ENCODE measurements around the gene ATP8A2.
"Not testable (repeated sequence)": the region's sequence is repeated elsewhere in the genome, so short reads cannot be mapped to it uniquely, and the experiment has no call there.

Gene ATP8A2

DNA sequence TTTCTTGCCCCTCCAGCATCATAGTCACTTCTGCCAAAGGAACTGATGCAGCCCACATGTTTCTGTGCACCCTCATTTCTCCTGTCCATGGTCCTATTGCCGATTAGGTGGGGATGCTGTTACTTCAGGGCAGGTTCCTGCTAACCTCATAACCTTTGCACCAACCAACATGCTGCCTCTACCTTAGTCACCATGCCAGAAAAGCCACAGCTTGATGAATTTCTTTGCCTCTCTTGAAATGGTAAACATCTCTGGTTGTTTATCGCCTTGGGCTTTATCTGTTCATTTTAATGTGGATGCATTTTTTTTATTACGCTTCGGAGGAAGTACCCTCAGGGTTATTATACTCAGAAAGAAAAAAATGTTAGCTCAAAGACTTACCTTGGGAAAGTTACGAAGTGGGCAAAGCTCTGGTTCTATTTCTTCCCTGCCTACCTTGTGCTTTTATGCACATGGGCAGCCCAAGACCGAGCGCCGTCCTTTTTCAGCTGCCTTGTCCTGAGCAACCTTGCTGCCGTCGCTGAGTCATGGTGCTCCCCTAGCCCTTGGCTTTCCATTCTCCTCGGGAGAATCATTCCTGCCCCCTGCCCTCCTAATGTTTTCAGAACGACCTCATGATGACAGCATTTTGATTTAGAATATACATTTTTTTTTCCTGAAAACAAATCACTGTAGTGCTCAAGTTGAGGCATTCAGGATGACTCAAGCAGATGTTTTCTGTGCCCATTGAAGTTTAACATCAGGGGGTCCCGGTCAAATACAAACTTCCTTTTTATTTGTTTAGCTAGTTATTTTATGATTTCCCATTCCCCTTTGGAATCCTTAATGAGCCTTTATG lies 400.1 kb downstream of the ATP8A2 start:
- no peak for DNase-seq

- DNase-seq: not testable (repeated sequence)
These were observed 400.8 kb downstream of the ATP8A2 start for GRCh38 chr13:25772534-25772933.

DNA sequence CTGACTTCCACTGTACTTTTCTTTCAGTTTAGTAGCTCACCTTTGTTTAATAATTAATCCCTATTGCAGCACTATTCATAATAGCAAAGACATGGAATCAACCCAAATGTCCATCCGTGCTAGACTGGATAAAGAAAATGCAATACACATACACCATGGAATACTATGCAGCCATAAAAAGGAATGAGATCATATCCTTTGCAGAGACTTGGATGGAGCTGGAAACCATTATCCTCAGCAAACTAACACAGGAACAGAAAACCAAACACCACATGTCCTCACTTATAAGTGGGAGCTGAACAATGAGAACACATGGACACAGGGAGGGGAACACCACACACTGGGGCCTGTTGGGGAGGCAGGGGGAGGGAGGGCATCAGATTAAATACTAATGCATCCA lies 402.3 kb downstream of the ATP8A2 start:
- not testable (repeated sequence) for DNase-seq

- no peak for DNase-seq
These were observed 403.5 kb downstream of the ATP8A2 start for GRCh38 chr13:25775275-25775674.

DNA sequence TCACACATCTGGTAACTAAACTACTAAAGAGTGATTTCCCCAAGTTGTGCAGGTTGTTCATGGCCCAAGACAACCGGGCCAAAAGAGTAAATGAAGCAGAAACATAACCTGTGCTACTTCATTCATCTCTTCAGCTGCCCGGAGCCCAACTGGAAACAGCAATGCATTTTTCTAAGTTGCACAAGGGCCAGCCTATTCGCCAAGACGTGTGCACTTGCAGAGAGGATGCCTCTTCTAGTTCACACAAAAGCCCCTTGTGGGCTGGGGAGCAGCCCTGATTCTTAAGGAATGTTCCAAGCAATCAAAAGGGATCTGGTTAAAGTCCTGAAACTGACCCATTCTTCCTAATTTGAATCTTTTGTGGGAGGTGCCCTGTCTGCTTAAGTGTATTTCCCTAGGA lies 404.2 kb downstream of the ATP8A2 start:
- DNase-seq: no peak

- no peak for DNase-seq
These were observed 404.9 kb downstream of the ATP8A2 start for GRCh38 chr13:25776722-25777121.

DNA sequence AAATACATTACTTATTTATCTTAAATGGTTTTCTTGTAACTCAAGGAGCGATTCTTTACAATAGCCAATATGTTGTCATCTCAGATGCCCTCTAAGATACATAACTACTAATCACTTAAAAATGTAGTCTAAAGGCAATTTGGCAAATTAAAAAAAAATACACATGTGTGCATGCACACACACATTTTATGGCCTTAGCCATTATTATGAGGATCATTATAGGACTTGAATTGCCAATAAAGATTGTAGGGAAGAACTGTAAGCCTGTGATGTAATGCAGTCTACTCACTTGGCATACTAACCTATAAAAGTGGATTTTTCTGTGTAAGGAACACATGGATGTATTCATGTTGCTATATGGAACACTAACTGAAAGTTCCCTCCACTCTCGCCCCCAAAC lies 405.7 kb downstream of the ATP8A2 start:
- DNase-seq: no peak

GRCh38 chr13:25778365-25778764 lies 406.6 kb downstream of the ATP8A2 start:
- DNase-seq: no peak

DNA sequence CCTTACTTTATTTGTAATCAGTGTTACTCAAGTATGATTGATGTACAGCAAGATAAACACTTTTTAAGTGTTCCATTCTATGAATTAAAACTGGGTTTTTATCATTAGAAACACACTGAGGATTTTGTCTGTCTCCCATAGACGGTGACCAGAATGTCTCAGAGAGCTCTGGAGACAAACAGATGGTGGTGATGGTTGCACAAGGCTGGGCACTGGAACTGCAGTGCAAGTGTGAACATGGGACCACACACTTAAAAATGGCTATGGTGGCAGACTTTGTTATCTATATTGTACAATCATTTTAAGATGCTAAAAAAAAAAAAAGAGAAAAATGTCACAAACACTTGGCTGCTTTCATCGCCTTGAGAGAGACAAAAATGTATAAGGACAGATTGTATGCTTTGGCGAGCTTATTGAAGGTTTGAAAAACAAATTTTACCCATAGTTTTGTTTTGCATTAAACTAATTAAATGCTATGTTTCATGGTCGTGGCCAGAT lies 407.1 kb downstream of the ATP8A2 start:
- DNase-seq: no peak

DNA sequence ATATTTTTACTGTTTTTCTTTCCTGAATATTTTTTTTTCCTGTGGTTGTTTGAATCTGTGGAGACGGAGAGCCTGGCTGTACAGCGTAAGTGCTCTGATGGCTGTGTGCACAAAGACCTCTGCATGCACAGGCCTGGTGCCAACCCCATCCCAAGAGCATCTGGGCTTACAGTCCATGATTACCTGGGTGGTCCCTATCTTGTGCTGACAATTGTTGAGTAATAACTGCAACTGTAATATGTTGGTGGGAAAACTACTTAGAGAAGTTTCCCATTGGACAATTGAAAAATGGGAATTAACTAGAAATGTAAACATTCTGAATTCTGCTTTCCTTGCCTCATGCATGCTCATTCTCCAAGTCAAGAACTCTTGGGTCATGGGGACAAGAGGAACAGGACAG lies 411.3 kb downstream of the ATP8A2 start:
- DNase-seq: no peak

- no peak for DNase-seq
These were observed 411.8 kb downstream of the ATP8A2 start for GRCh38 chr13:25783601-25784024.

DNA sequence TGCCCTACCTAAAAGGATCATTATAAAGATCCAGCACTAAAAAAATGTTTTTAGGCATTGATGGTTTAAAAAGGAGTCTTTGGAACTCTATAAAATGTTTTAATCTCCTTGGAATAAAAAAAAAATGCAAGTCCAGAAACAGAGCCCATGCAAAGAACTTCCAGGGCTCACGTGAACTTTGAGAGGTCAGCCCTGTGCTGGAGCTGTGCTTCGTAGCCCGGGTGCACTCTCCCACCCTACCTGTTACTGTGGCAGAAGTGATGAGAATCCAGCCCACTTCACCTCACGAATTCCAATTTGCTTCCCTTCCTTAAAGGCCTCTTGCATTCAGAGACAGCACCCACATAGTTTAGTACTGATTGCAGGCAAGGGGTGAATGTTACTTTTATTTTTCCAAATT lies 412.3 kb downstream of the ATP8A2 start:
- DNase-seq: no peak

- not testable (repeated sequence) for DNase-seq
These were observed 418.4 kb downstream of the ATP8A2 start for GRCh38 chr13:25790137-25790536.

DNA sequence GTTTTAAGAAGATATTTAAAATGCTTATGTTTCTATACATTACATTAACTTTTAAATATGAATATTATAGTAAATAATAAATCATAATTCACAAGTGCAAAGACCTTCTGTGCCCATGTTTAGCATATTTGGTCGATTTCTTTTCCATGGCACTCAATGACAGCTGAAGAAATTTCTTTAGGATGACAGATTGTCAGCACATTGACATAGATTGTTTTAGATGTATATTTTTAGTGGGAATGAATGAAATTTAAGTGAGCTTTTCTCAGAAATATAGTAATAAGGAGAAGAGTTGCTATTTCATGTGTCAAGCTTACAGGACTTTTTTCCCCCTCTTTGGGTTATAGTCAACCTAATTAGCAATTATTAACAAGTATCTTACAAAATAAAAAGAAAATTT lies 423.5 kb downstream of the ATP8A2 start:
- no peak for DNase-seq

DNA sequence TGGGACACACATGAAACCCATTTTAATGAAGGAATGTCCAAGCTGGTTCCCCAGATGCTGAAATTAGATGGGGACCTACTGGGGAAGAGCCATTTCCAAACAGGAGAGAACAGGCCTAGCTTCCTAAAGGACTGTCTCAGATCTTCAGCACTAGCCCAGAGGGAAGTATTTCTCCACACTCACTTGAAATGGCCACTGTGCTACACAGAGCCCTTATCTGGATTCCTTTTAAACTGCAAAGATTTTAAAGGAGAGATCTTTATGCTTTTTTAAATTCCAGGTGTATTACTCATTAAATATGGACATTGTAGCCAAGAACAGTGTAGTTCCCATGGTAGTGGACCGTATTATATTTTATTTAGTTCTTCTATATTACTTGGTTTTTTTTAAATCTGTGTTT lies 424.7 kb downstream of the ATP8A2 start:
- no peak for DNase-seq

- no peak for DNase-seq
These were observed 427.2 kb downstream of the ATP8A2 start for GRCh38 chr13:25798998-25799397.

DNA sequence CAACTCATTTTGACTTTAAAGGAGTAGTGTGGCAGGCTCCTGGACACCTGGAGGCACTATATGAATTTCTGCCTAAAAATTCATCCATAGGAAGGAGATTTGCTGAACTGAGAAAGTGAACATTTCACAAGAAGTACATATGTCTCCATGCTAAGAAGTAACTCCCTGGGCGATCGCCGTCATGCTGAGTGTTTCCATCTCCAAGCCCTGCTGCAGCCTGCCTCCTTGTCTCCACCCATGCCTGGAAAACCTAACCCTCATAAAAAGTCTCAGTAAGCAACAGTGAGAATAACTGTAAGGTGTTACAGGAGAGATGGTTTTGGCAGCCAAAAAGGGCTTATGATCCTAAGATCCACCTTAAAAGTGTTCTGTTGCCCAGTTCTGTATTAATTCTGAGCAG lies 428.7 kb downstream of the ATP8A2 start:
- no peak for DNase-seq

DNA sequence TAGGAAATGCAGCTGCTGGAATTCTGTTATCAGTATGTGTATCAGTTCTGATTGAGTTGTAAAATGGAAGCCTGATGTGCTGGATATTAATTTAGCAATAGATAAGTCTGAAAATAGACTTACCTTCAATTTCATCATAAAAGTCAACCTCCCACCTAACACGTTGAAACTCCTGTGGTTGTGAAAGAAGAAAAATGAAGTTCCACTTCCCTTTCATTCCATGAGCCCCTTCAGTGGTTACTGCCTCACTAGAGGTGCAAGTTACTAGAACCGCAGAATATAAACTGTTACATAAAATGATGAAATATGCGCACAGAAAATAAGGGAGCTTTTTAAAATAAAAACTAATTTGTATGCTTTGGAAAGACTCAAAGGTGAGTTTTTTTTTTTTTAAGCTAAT lies 430.8 kb downstream of the ATP8A2 start:
- no peak for DNase-seq

- no peak for DNase-seq
These were observed 431.9 kb downstream of the ATP8A2 start for GRCh38 chr13:25803641-25804040.

DNA sequence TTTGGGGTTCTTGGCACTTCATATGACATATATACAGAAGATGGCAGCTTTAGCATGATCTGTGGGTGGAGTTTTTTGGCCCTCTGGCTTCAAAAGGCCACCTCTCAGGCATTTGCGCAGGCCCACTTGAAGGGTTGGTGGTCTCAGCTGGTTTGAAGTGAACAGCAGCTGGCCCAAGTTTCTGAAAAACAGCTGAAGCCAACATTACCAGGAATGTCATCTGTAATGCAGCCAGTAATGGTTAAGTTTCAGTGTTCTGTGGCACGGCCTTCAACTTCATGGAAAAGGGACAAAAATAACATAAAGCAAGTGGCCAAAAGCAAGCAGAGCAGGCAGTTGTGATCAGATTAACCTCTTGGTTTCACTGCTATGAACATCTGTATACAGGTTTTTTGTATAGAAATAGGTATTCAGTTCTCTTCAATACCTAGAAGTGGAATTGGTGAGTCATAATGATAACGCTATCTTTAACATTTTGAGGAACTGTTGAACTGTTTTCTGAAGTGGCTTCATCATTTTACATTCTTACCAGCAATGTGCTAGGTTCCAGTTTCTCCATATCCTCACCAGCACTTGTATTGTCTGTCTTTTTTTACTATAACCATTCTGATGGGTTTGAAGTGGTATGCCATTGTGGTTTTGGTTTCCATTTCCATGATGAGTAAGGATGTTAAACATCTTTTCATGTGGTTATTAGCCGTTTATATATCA lies 434.6 kb downstream of the ATP8A2 start:
- DNase-seq: no peak

- DNase-seq: no peak
These were observed 435.8 kb downstream of the ATP8A2 start for GRCh38 chr13:25807562-25807961.

DNA sequence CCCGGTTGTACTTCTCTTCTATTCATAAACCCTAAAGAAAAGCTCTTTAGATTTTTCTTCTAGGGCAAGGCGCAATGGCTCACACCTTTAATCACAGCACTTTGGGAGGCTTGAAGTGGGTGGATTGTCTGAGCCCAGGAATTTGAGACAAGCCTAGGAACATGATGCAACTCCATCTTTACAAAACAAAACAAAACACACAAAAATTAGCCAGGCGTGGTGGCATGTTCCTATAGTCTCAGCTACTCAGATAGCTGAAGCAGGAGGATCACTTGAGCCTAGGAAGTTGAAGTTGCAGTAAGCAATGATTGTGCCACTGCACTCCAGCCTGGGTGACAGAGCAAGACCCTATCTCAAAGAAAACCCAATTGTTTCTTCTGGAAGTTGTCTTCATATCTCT lies 439.7 kb downstream of the ATP8A2 start:
- no peak for DNase-seq

- no peak for DNase-seq
These were observed 444.5 kb downstream of the ATP8A2 start for GRCh38 chr13:25816239-25816638.

DNA sequence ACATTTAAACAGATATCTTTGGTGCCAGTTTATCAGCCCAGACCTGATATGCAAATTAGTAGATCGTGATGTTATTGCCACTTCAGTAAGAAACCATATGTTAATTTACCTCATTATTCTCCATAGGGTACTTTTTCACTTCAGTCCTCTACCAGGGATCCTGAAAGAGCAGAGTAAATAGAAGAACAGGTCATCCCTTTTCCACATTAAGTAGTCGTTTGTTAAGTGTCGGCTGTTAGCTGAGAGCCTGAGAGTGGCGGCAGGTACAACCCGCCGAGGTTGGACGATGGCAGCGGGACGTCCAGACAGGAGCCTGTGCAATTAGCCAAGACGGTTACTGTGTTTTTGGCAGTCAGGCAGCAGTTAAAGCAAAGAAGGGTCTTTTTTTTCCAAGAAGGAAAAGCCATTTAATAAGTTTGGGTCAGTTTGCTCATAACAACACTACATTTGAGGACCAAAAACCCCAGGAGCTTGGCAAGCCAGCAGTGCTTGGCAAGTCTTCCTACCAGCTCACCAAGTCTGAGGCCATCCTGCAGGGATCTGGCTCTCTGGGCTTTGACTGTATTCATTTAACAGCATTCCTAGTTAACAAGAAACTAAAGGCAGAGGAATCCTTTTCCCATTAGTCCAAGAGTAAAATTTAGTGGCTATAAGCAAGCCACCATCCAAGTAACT lies 448.2 kb downstream of the ATP8A2 start:
- DNase-seq: no peak

All from activated gamma-delta T cell (primary cell).